H1 (cell line): ENCODE measurements around the gene DGKI. TPM values are rescaled to one million over a fixed set of nuclear protein-coding genes. Genes with fewer than 3 reads are reported as not detected.

Experiments
- CTCF ChIA-PET: fragments of 300-600 bp; sonication (Branson Sonifier 250); formaldehyde crosslinking; loops from one replicate; lab custom pipeline; 2021; ENCODE audit not compliant: partially characterized antibody; lab: Charles Lee
- POLR2A ChIA-PET: fragments of 300-600 bp; sonication (Branson Sonifier 250); formaldehyde crosslinking; loops from one replicate; lab custom pipeline; 2021; ENCODE audit warnings: inconsistent platforms; ENCODE audit not compliant: partially characterized antibody; lab: Charles Lee
- DNase-seq, 2 experiments: peaks; one replicate each; pipeline versions ENCODE4 v3.0.0 to v3.0.0-alpha.2; 2010 to 2022; ENCODE audit warnings: low spot score in 2 of 2, low read depth in 1 of 2, mixed read lengths in 1 of 2
- FAIRE-seq: peaks from 2 replicates; lab custom pipeline; 2011; peaks lifted over from hg19 to GRCh38; lab: Jason Lieb, UNC
- H2AFZ ChIP-seq: 2 replicates; pipeline ENCODE4 v1.8.1; 2012; ENCODE audit warnings: low read length, inconsistent platforms
- H2AK5ac ChIP-seq: 2 replicates; pipeline ENCODE4 v1.6.1; 2013; ENCODE audit warnings: low read depth, low read length
- H2BK120ac ChIP-seq: replicated peaks from 2 replicates; pipeline ENCODE3; 2013; ENCODE audit warnings: low read depth, low read length, inconsistent platforms
- H2BK12ac ChIP-seq: 2 replicates; pipeline ENCODE4 v1.6.1; 2013; ENCODE audit warnings: low read depth, low read length
- H2BK15ac ChIP-seq: 2 replicates; pipeline ENCODE4 v1.6.1; 2013; ENCODE audit warnings: low read length
- H2BK20ac ChIP-seq: 2 replicates; pipeline ENCODE4 v1.6.1; 2013; ENCODE audit warnings: low read length
- H2BK5ac ChIP-seq: 2 replicates; pipeline ENCODE4 v1.6.1; 2013; ENCODE audit warnings: low read depth, low read length
- H3K14ac ChIP-seq: 2 replicates; pipeline ENCODE4 v1.6.1; 2013; ENCODE audit warnings: inconsistent platforms; ENCODE audit not compliant: insufficient read length
- H3K18ac ChIP-seq: 2 replicates; pipeline ENCODE4 v1.6.1; 2013; ENCODE audit warnings: low read length; ENCODE audit errors: extremely low read depth
- H3K23ac ChIP-seq: 2 replicates; pipeline ENCODE4 v1.6.1; 2013; ENCODE audit warnings: inconsistent platforms; ENCODE audit not compliant: insufficient read length
- H3K23me2 ChIP-seq: 2 replicates; pipeline ENCODE4 v1.6.1; 2013; ENCODE audit warnings: low read depth, low read length
- H3K27ac ChIP-seq: 2 replicates; pipeline ENCODE4 v1.6.1; 2011; ENCODE audit warnings: low read depth, low read length, inconsistent platforms
- H3K27me3 ChIP-seq, 4 experiments: replicated peaks in 1 of 4; 1 replicate in 1 of 4; 2 replicates in 3 of 4; pipeline versions ENCODE4 v1.6.1 to v1.8.1; 2011 to 2013; ENCODE audit warnings: low read length in 3 of 4, mild to moderate bottlenecking in 3 of 4, inconsistent platforms in 2 of 4, mixed read lengths in 2 of 4, moderate library complexity in 1 of 4; ENCODE audit not compliant: control insufficient read depth in 3 of 4, insufficient read depth in 3 of 4; ENCODE audit errors: extremely low read depth in 1 of 4
- H3K36me3 ChIP-seq, 4 experiments: 2 replicates each; pipeline versions ENCODE4 v1.6.1 to v1.8.1; 2011 to 2013; ENCODE audit warnings: mild to moderate bottlenecking in 4 of 4, low read length in 3 of 4, moderate library complexity in 2 of 4, control low read depth in 1 of 4, inconsistent platforms in 1 of 4; ENCODE audit not compliant: insufficient read depth in 4 of 4, control insufficient read depth in 2 of 4
- H3K4ac ChIP-seq: replicated peaks from 2 replicates; pipeline ENCODE3; 2013; ENCODE audit warnings: low read length, low read depth, mixed read lengths, inconsistent platforms; ENCODE audit not compliant: insufficient read length
- H3K4me1 ChIP-seq, 4 experiments: replicated peaks in 1 of 4; 1 replicate in 1 of 4; 2 replicates in 3 of 4; pipeline versions ENCODE4 v1.6.1 to v1.8.1; 2011 to 2013; ENCODE audit warnings: low read length in 3 of 4, inconsistent platforms in 2 of 4, mixed read lengths in 1 of 4; ENCODE audit not compliant: insufficient read depth in 4 of 4, control insufficient read depth in 3 of 4
- H3K4me2 ChIP-seq, 2 experiments: 2 replicates each; pipeline versions ENCODE4 v1.6.1 to v1.8.1; 2011 to 2013; ENCODE audit warnings: low read depth in 2 of 2, low read length in 2 of 2, control low read depth in 1 of 2, inconsistent platforms in 1 of 2, mild to moderate bottlenecking in 1 of 2; ENCODE audit not compliant: insufficient read depth in 1 of 2
- H3K4me3 ChIP-seq, 4 experiments: fragments of 200-600, 300-600 bp in 1 of 4; sonication (generic), shearing (Covaris generic), sonication (Bioruptor Twin) in 1 of 4; 2 replicates each; pipeline versions ENCODE4 v1.5.1 to v1.8.1; 2011 to 2016; ENCODE audit warnings: low read length in 4 of 4, low read depth in 3 of 4, control low read depth in 2 of 4, inconsistent platforms in 2 of 4, mild to moderate bottlenecking in 2 of 4, mixed read lengths in 1 of 4, moderate library complexity in 1 of 4; ENCODE audit not compliant: insufficient read depth in 2 of 4; ENCODE audit errors: extremely low read depth in 1 of 4
- H3K56ac ChIP-seq: replicated peaks from 2 replicates; pipeline ENCODE3; 2013; ENCODE audit warnings: low read depth, mild to moderate bottlenecking, mixed read lengths, low read length, inconsistent platforms; ENCODE audit not compliant: insufficient read length
- H3K79me1 ChIP-seq: 2 replicates; pipeline ENCODE4 v1.6.1; 2013; ENCODE audit warnings: low read depth, low read length, control low read depth
- H3K79me2 ChIP-seq, 2 experiments: 2 replicates each; pipeline versions ENCODE4 v1.6.1 to v1.8.1; 2012 to 2013; ENCODE audit warnings: low read length in 2 of 2, mild to moderate bottlenecking in 2 of 2, inconsistent platforms in 1 of 2; ENCODE audit not compliant: insufficient read depth in 2 of 2, control insufficient read depth in 1 of 2
- H3K9ac ChIP-seq, 4 experiments: replicated peaks in 1 of 4; 1 replicate in 1 of 4; 2 replicates in 3 of 4; pipeline versions ENCODE4 v1.6.1 to v1.8.1; 2011 to 2013; ENCODE audit warnings: low read depth in 3 of 4, low read length in 3 of 4, control low read depth in 2 of 4, mild to moderate bottlenecking in 2 of 4, moderate library complexity in 2 of 4, inconsistent platforms in 1 of 4; ENCODE audit errors: extremely low read depth in 1 of 4
- H3K9me3 ChIP-seq, 2 experiments: 2 replicates each; pipeline versions ENCODE4 v1.6.1 to v1.8.1; 2012 to 2013; ENCODE audit warnings: mild to moderate bottlenecking in 2 of 2, moderate library complexity in 2 of 2, control low read depth in 1 of 2, inconsistent platforms in 1 of 2, low read depth in 1 of 2, low read length in 1 of 2, mixed read lengths in 1 of 2; ENCODE audit not compliant: insufficient read depth in 2 of 2
- H4K20me1 ChIP-seq, 2 experiments: replicated peaks in 1 of 2; 2 replicates each; pipeline versions ENCODE3 to v1.8.1; 2011 to 2013; ENCODE audit warnings: inconsistent platforms in 2 of 2, low read length in 2 of 2, mild to moderate bottlenecking in 1 of 2; ENCODE audit not compliant: insufficient read depth in 2 of 2, control insufficient read depth in 1 of 2
- H4K5ac ChIP-seq: 2 replicates; pipeline ENCODE4 v1.6.1; 2013; ENCODE audit warnings: low read length, low read depth, mixed read lengths, inconsistent platforms; ENCODE audit not compliant: insufficient read length
- H4K8ac ChIP-seq: 2 replicates; pipeline ENCODE4 v1.8.0; 2013; ENCODE audit warnings: mild to moderate bottlenecking, moderate library complexity, low read length, inconsistent platforms; ENCODE audit not compliant: insufficient read depth; ENCODE audit errors: extremely low read depth
- H4K91ac ChIP-seq: replicated peaks from 2 replicates; pipeline ENCODE3; 2013; ENCODE audit warnings: low read length, mixed read lengths, inconsistent platforms; ENCODE audit not compliant: insufficient read length
- CBX8 ChIP-seq: fragments of 300-800, 300-1000 bp; sonication (generic); IDR thresholded peaks from 2 replicates; pipeline ENCODE4 v1.7.1; 2016; ENCODE audit warnings: low read depth, low read length, borderline replicate concordance
- CREB1 ChIP-seq: IDR thresholded peaks from 2 replicates; pipeline ENCODE4 v1.6.1; 2012; ENCODE audit warnings: inconsistent platforms
- HDAC6 ChIP-seq: IDR thresholded peaks from one replicate; pipeline ENCODE4 v1.7.1; 2012; ENCODE audit warnings: low read depth, mild to moderate bottlenecking, inconsistent platforms, low read length, moderate library complexity
- KDM1A ChIP-seq: fragments of 200-600, 300-600 bp; sonication (generic); IDR thresholded peaks from 2 replicates; pipeline ENCODE4 v1.7.1; 2016; ENCODE audit warnings: mild to moderate bottlenecking, low read length, borderline replicate concordance
- MAFK ChIP-seq: IDR thresholded peaks from 2 replicates; pipeline ENCODE4 v1.6.1; 2012; ENCODE audit warnings: low read depth, mild to moderate bottlenecking, improper control_type of control experiment, low read length
- RNF2 ChIP-seq: fragments of 200-900, 300-1000 bp; sonication (generic); IDR thresholded peaks from 2 replicates; pipeline ENCODE4 v1.7.1; 2016; ENCODE audit warnings: borderline replicate concordance, low read depth, mild to moderate bottlenecking, antibody characterized with exemption, low read length; ENCODE audit not compliant: poor library complexity, severe bottlenecking; ENCODE audit errors: missing control alignments
- RXRA ChIP-seq: IDR thresholded peaks from 2 replicates; pipeline ENCODE4 v1.6.1; 2011; ENCODE audit warnings: low read depth, mild to moderate bottlenecking, low read length, moderate library complexity; ENCODE audit not compliant: insufficient read depth
- SIN3A ChIP-seq, 2 experiments: IDR thresholded peaks in 1 of 2; conservative IDR thresholded peaks in 1 of 2; 2 replicates each; pipeline ENCODE4 v1.6.1; 2011 to 2012; ENCODE audit warnings: low read length in 2 of 2, improper control_type of control experiment in 1 of 2, low read depth in 1 of 2, mild to moderate bottlenecking in 1 of 2
- TAF7 ChIP-seq: optimal IDR thresholded peaks from 2 replicates; pipeline ENCODE3; 2011; ENCODE audit warnings: low read depth, mild to moderate bottlenecking, inconsistent platforms, low read length, moderate library complexity, borderline replicate concordance
- TEAD4 ChIP-seq: IDR thresholded peaks from 2 replicates; pipeline ENCODE4 v1.6.1; 2012; ENCODE audit warnings: low read depth, low read length, inconsistent platforms, mixed read lengths
- YY1 ChIP-seq: IDR thresholded peaks from 2 replicates; pipeline ENCODE4 v1.6.1; 2011; ENCODE audit warnings: low read depth, mild to moderate bottlenecking, low read length
- WGBS, 2 experiments: shearing (Covaris generic) in 1 of 2; methylation state at CpG; one replicate each; pipeline versions ENCODE4 v1.1.6 to v1.1.7; 2013 to 2015; ENCODE audit warnings: low lambda C conversion rate in 2 of 2, mixed read lengths in 2 of 2, inconsistent platforms in 1 of 2, low coverage in 1 of 2, missing lambda C conversion rate in 1 of 2; ENCODE audit not compliant: insufficient replicate concordance in 2 of 2, insufficient coverage in 1 of 2, insufficient read length in 1 of 2; ENCODE audit errors: extremely low coverage in 1 of 2, missing lambda C conversion rate in 1 of 2; 5-methylcytosine and 5-hydroxymethylcytosine counted together
- polyA plus RNA-seq, 7 experiments: library from polyadenylated mRNA; depleted of rRNA in 3 of 7; stranded (reverse) in 5 of 7; unstranded in 2 of 7; fragments of >200 nt in 5 of 7; fragments of 200-250 nt in 2 of 7; gene quantifications; 1 replicate in 5 of 7; 2 replicates in 1 of 7; 4 replicates in 1 of 7; pipeline versions ENCODE4 v1.2.1 to v1.2.3, GENCODE V29; 2011 to 2013; ENCODE audit warnings: missing spikeins in 2 of 7, mixed read lengths in 2 of 7
- total RNA-seq: library from RNA; stranded (reverse); fragmentation: NEBNext Ultra II Directional; extraction: Animal tissue kit (Norgen Biotek cat#: 25700); gene quantifications from 2 replicates; pipeline ENCODE4 v1.2.1, GENCODE V29; 2021

DGKI gene
- total and polyA plus RNA-seq, 2 of the 8 experiments (the other 6 are each of a cell fraction or from before 2014, with no cell fraction given) = 0.20 to 0.71 TPM

GRCh38 chr7:137454767-137455166, 392.0 kb downstream of the DGKI start:
- Histone ChIP-seq H4K8ac (no peak overlapping the region), H2AFZ (no peak overlapping the region), H3K14ac (no peak overlapping the region), H3K4me3 (no peak overlapping the region), H3K9ac (no peak overlapping the region), H2BK5ac (no peak overlapping the region), H3K79me2 (no peaks in the 10 kb centered on the region), H3K4me1 (no peaks in the 10 kb centered on the region), H3K9me3 (no peaks in the 10 kb centered on the region), H3K18ac (no peak overlapping the region), H4K91ac (no peak overlapping the region), H3K4me2 (no peak overlapping the region), H2BK20ac (no peak overlapping the region), H2BK12ac (no peak overlapping the region), H4K20me1 (no peaks in the 10 kb centered on the region), H2AK5ac (no peak overlapping the region), H3K27ac (no peak overlapping the region), H4K5ac (no peak overlapping the region), H3K23me2 (no peaks in the 10 kb centered on the region), H3K23ac (no peak overlapping the region), H3K4ac (no peak overlapping the region), H2BK120ac (no peak overlapping the region), H3K36me3 (no peaks in the 10 kb centered on the region), H3K79me1 (no peaks in the 10 kb centered on the region), H3K27me3 (no peaks in the 10 kb centered on the region), H3K56ac (no peak overlapping the region), H2BK15ac (no peak overlapping the region)
- FAIRE-seq (no peak), DNase-seq (no peak)
- WGBS, 2 experiments = 86% methylated on average over 6 of the region's 6 CpGs; no CpG with 5 or more reads in 1 of the 2 experiments
- TF ChIP-seq RXRA = no peak
- no peak for TF ChIP-seq TAF7
- no peak for TF ChIP-seq KDM1A
- TF ChIP-seq CREB1 = no peak
- no peak for TF ChIP-seq RNF2
- no peak for TF ChIP-seq HDAC6
- no peak for TF ChIP-seq YY1
- no peak for TF ChIP-seq MAFK
- no peak for TF ChIP-seq CBX8
- TF ChIP-seq TEAD4 = no peak
- TF ChIP-seq SIN3A (conservative IDR thresholded peaks at IDR 0.05 in 1 of 2, IDR thresholded peaks at IDR 0.05 in 1 of 2; ENCODE audit: low read depth in 1 of 2, low read length in 2 of 2) = no peak
- CTCF ChIA-PET = interaction anchor here (0.6 to 3.3 kb wide), 33 partner anchors 8 to 297 kb away, joined by 3 to 13 read pairs (median 4); no protein-coding TSS in a partner anchor
- POLR2A ChIA-PET = no interaction called here
